SK-N-SH (cell line): ENCODE measurements around the gene AUTS2.

Experiments
- CTCF ChIP-seq: fragments of 200-600 bp; sonication (generic); IDR thresholded peaks from 2 replicates; pipeline ENCODE4 v1.6.1; 2017; ENCODE audit warnings: antibody characterized with exemption, mild to moderate bottlenecking, moderate library complexity
- EP300 ChIP-seq, 2 experiments: IDR thresholded peaks; 2 replicates each; pipeline versions ENCODE4 v1.4.0 to v1.6.1; 2012; ENCODE audit warnings: borderline replicate concordance in 1 of 2, low read depth in 1 of 2, low read length in 1 of 2
- EZH2phosphoT487 ChIP-seq: fragments of 200-600 bp; sonication (generic); IDR thresholded peaks from 2 replicates; pipeline ENCODE4 v1.6.1; 2017; ENCODE audit warnings: low read depth, mixed run types, mild to moderate bottlenecking, antibody characterized with exemption, moderate library complexity, borderline replicate concordance
- GABPA ChIP-seq: IDR thresholded peaks from 2 replicates; pipeline ENCODE4 v1.4.0; 2012; ENCODE audit warnings: low read depth, mild to moderate bottlenecking
- PBX3 ChIP-seq: IDR thresholded peaks from 2 replicates; pipeline ENCODE4; 2012
- POLR2AphosphoS5 ChIP-seq: IDR thresholded peaks from 2 replicates; pipeline ENCODE4 v1.6.1; 2012; ENCODE audit warnings: low read depth, low read length
- RAD21 ChIP-seq: IDR thresholded peaks from 2 replicates; pipeline ENCODE4 v1.6.1; 2012; ENCODE audit warnings: mild to moderate bottlenecking, low read length
- TAF1 ChIP-seq: IDR thresholded peaks from 2 replicates; pipeline ENCODE4 v1.6.1; 2012; ENCODE audit warnings: low read depth, mild to moderate bottlenecking, low read length, moderate library complexity, borderline replicate concordance
- TCF12 ChIP-seq: IDR thresholded peaks from 2 replicates; pipeline ENCODE4 v1.4.0; 2012
- TEAD4 ChIP-seq: IDR thresholded peaks from 2 replicates; pipeline ENCODE4 v1.4.0; 2012; ENCODE audit warnings: mild to moderate bottlenecking, borderline replicate concordance; ENCODE audit not compliant: insufficient read depth
- USF2 ChIP-seq: fragments of 150-350 bp; IDR thresholded peaks from 2 replicates; pipeline ENCODE4 v1.6.1; 2017; ENCODE audit warnings: antibody characterized with exemption, low read length, low read depth, borderline replicate concordance
- YY1 ChIP-seq: IDR thresholded peaks from 2 replicates; pipeline ENCODE4 v1.4.0; 2012; ENCODE audit warnings: low read depth, mild to moderate bottlenecking
- TF ChIP-seq, protein P1 (sequence below): IDR thresholded peaks from 2 replicates; pipeline ENCODE4 v1.4.0; 2012; ENCODE audit warnings: low read depth
- TF ChIP-seq, protein P2 (sequence below): IDR thresholded peaks from 2 replicates; pipeline ENCODE4 v1.6.1; 2012; ENCODE audit warnings: mild to moderate bottlenecking, low read depth, low read length, moderate library complexity

GRCh38 chr7:70321016-70321590 lies 722.8 kb downstream of the AUTS2 start:
- TF ChIP-seq CTCF (no peak), YY1 (no peak), EP300 (IDR thresholded peaks at IDR 0.05; ENCODE audit: borderline replicate concordance in 1 of 2, low read depth in 1 of 2, low read length in 1 of 2) (no peak), TAF1 (no peak), PBX3 (no peak), TEAD4 (no peak), POLR2AphosphoS5 (no peak), USF2 (no peak), TCF12 (no peak), GABPA (no peak), EZH2phosphoT487 (no peak), RAD21 (no peak)
- TF ChIP-seq, protein P1, sequence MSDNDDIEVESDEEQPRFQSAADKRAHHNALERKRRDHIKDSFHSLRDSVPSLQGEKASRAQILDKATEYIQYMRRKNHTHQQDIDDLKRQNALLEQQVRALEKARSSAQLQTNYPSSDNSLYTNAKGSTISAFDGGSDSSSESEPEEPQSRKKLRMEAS: no peak
- TF ChIP-seq, protein P2, sequence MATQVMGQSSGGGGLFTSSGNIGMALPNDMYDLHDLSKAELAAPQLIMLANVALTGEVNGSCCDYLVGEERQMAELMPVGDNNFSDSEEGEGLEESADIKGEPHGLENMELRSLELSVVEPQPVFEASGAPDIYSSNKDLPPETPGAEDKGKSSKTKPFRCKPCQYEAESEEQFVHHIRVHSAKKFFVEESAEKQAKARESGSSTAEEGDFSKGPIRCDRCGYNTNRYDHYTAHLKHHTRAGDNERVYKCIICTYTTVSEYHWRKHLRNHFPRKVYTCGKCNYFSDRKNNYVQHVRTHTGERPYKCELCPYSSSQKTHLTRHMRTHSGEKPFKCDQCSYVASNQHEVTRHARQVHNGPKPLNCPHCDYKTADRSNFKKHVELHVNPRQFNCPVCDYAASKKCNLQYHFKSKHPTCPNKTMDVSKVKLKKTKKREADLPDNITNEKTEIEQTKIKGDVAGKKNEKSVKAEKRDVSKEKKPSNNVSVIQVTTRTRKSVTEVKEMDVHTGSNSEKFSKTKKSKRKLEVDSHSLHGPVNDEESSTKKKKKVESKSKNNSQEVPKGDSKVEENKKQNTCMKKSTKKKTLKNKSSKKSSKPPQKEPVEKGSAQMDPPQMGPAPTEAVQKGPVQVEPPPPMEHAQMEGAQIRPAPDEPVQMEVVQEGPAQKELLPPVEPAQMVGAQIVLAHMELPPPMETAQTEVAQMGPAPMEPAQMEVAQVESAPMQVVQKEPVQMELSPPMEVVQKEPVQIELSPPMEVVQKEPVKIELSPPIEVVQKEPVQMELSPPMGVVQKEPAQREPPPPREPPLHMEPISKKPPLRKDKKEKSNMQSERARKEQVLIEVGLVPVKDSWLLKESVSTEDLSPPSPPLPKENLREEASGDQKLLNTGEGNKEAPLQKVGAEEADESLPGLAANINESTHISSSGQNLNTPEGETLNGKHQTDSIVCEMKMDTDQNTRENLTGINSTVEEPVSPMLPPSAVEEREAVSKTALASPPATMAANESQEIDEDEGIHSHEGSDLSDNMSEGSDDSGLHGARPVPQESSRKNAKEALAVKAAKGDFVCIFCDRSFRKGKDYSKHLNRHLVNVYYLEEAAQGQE: no peak
